Measurements from ENCODE around the gene RAB11A. TPM values are rescaled to one million over a fixed set of nuclear protein-coding genes. Genes with fewer than 3 reads are reported as not detected.

The RAB11A gene
- total RNA-seq, 1 experiment from 2014 or later, result 200 TPM

- DNase-seq (ENCODE audit: low read depth), result peak; percentile 74
Measured at GRCh38 chr15:65916664-65917406, 47.5 kb downstream of the RAB11A start.

- no peak for DNase-seq (ENCODE audit: low read depth)
Measured at GRCh38 chr15:65917407-65917756, 48.1 kb downstream of the RAB11A start.

GRCh38 chr15:65917936-65918335 lies 48.6 kb downstream of the RAB11A start:
- DNase-seq (ENCODE audit: low read depth), result no peak

GRCh38 chr15:65918357-65918920 lies 49.1 kb downstream of the RAB11A start:
- DNase-seq (ENCODE audit: low read depth), result no peak

GRCh38 chr15:65918945-65919344 lies 49.7 kb downstream of the RAB11A start:
- no peak for DNase-seq (ENCODE audit: low read depth)

- DNase-seq (ENCODE audit: low read depth), result no peak
Measured at GRCh38 chr15:65919353-65919752, 50.1 kb downstream of the RAB11A start.

GRCh38 chr15:65920121-65920520 lies 50.8 kb downstream of the RAB11A start:
- no peak for DNase-seq (ENCODE audit: low read depth)

- no peak for DNase-seq (ENCODE audit: low read depth)
Measured at GRCh38 chr15:65920825-65921309, 51.6 kb downstream of the RAB11A start.

- no peak for DNase-seq (ENCODE audit: low read depth)
Measured at GRCh38 chr15:65921780-65922179, 52.5 kb downstream of the RAB11A start.

- no peak for DNase-seq (ENCODE audit: low read depth)
Measured at GRCh38 chr15:65922621-65923020, 53.3 kb downstream of the RAB11A start.

GRCh38 chr15:65923264-65923663 lies 54.0 kb downstream of the RAB11A start:
- DNase-seq (ENCODE audit: low read depth), result no peak

GRCh38 chr15:65924004-65924403 lies 54.7 kb downstream of the RAB11A start:
- DNase-seq (ENCODE audit: low read depth), result no peak

GRCh38 chr15:65925338-65925737 lies 56.0 kb downstream of the RAB11A start:
- no peak for DNase-seq (ENCODE audit: low read depth)

- no peak for DNase-seq (ENCODE audit: low read depth)
Measured at GRCh38 chr15:65926459-65926858, 57.2 kb downstream of the RAB11A start.

- DNase-seq (ENCODE audit: low read depth), result no peak
Measured at GRCh38 chr15:65926899-65927298, 57.6 kb downstream of the RAB11A start.

- no peak for DNase-seq (ENCODE audit: low read depth)
Measured at GRCh38 chr15:65927545-65927944, 58.3 kb downstream of the RAB11A start.

GRCh38 chr15:65929573-65929972 lies 60.3 kb downstream of the RAB11A start:
- no peak for DNase-seq (ENCODE audit: low read depth)

- no peak for DNase-seq (ENCODE audit: low read depth)
Measured at GRCh38 chr15:65930134-65930533, 60.8 kb downstream of the RAB11A start.

GRCh38 chr15:65931221-65931620 lies 61.9 kb downstream of the RAB11A start:
- no peak for DNase-seq (ENCODE audit: low read depth)

GRCh38 chr15:65935391-65935790 lies 66.1 kb downstream of the RAB11A start:
- DNase-seq (ENCODE audit: low read depth), result no peak

GRCh38 chr15:65936282-65936681 lies 67.0 kb downstream of the RAB11A start:
- DNase-seq (ENCODE audit: low read depth), result no peak

- no peak for DNase-seq (ENCODE audit: low read depth)
Measured at GRCh38 chr15:65937054-65937453, 67.8 kb downstream of the RAB11A start.

- no peak for DNase-seq (ENCODE audit: low read depth)
Measured at GRCh38 chr15:65937476-65937875, 68.2 kb downstream of the RAB11A start.

- no peak for DNase-seq (ENCODE audit: low read depth)
Measured at GRCh38 chr15:65938604-65939003, 69.3 kb downstream of the RAB11A start.
